HEK293 (cell line): ENCODE measurements around the gene LBHD2.

Source experiments
- CTCF ChIA-PET: fragments of 350-600 bp; formaldehyde crosslinking; extraction: SDS; loops from one replicate; lab custom pipeline; 2021; ENCODE audit warnings: antibody characterized with exemption; lab: Yijun Ruan, JAX
- POLR2A ChIA-PET: fragments of 300-600 bp; formaldehyde crosslinking; extraction: SDS; loops from one replicate; lab custom pipeline; 2020; ENCODE audit warnings: antibody characterized with exemption, inconsistent platforms; lab: Yijun Ruan, JAX
- H3K27ac ChIP-seq: fragments of 200-500 bp; sonication (Bioruptor generic); 2 replicates; pipeline ENCODE4 v1.5.1; 2014; ENCODE audit warnings: low read depth, low read length, control low read depth, inconsistent platforms; ENCODE audit errors: extremely low read depth
- H3K36me3 ChIP-seq, 2 experiments: fragments of 200-500 bp in 1 of 2; sonication (Bioruptor generic) in 1 of 2; 1 replicate in 1 of 2; 2 replicates in 1 of 2; pipeline ENCODE4 v1.5.1; 2014 to 2017; ENCODE audit warnings: inconsistent platforms in 2 of 2, low read length in 2 of 2; ENCODE audit not compliant: control insufficient read depth in 2 of 2, insufficient read depth in 1 of 2
- H3K4me1 ChIP-seq: fragments of 200-500 bp; sonication (Bioruptor generic); 2 replicates; pipeline ENCODE4 v1.5.1; 2014; ENCODE audit warnings: mild to moderate bottlenecking, low read length, inconsistent platforms; ENCODE audit not compliant: control insufficient read depth, insufficient read depth
- H3K4me3 ChIP-seq: 2 replicates; pipeline ENCODE4 v1.5.1; 2011; ENCODE audit warnings: low read depth, mild to moderate bottlenecking, control low read depth, low read length, moderate library complexity
- H3K9me3 ChIP-seq: fragments of 200-500 bp; sonication (Bioruptor generic); 2 replicates; pipeline ENCODE4 v1.5.1; 2014; ENCODE audit warnings: low read depth, low read length, inconsistent platforms; ENCODE audit not compliant: control insufficient read depth, insufficient read depth
- ELK4 ChIP-seq: IDR thresholded peaks from 2 replicates; pipeline ENCODE4 v1.6.1; 2011; ENCODE audit warnings: mild to moderate bottlenecking, low read depth, low read length, borderline replicate concordance
- GLI4 ChIP-seq: fragments of 450-650 bp; formaldehyde crosslinking; IDR thresholded peaks from 2 replicates; pipeline ENCODE4 v1.5.1; 2016; ENCODE audit warnings: missing biosample characterization, missing genetic modification characterization
- KLF1 ChIP-seq: fragments of 450-650 bp; formaldehyde crosslinking; IDR thresholded peaks from 2 replicates; pipeline ENCODE4 v1.5.1; 2016; ENCODE audit warnings: missing biosample characterization, missing genetic modification characterization
- OVOL3 ChIP-seq: fragments of 450-650 bp; formaldehyde crosslinking; IDR thresholded peaks from 2 replicates; pipeline ENCODE4 v1.5.1; 2016; ENCODE audit warnings: missing biosample characterization, missing genetic modification characterization
- RBAK ChIP-seq: fragments of 450-650 bp; formaldehyde crosslinking; IDR thresholded peaks from 2 replicates; pipeline ENCODE4 v1.5.1; 2016; ENCODE audit warnings: missing biosample characterization, missing genetic modification characterization
- SCRT2 ChIP-seq: fragments of 450-650 bp; formaldehyde crosslinking; IDR thresholded peaks from 2 replicates; pipeline ENCODE4 v1.5.1; 2016; ENCODE audit warnings: missing biosample characterization, missing genetic modification characterization
- ZBTB7A ChIP-seq: fragments of 450-650 bp; formaldehyde crosslinking; IDR thresholded peaks from 2 replicates; pipeline ENCODE4 v1.5.1; 2016; ENCODE audit warnings: low read depth, missing biosample characterization, missing genetic modification characterization
- ZFHX2 ChIP-seq: fragments of 450-650 bp; formaldehyde crosslinking; conservative IDR thresholded peaks from 2 replicates; pipeline ENCODE4 v1.5.1; 2016; ENCODE audit warnings: missing biosample characterization, missing genetic modification characterization
- ZNF146 ChIP-seq: fragments of 450-650 bp; formaldehyde crosslinking; IDR thresholded peaks from 2 replicates; pipeline ENCODE4 v1.5.1; 2016; ENCODE audit warnings: missing biosample characterization, missing genetic modification characterization
- ZNF169 ChIP-seq: fragments of 450-650 bp; formaldehyde crosslinking; IDR thresholded peaks from 2 replicates; pipeline ENCODE4 v1.5.1; 2016; ENCODE audit warnings: missing biosample characterization, missing genetic modification characterization
- ZNF174 ChIP-seq: fragments of 450-650 bp; formaldehyde crosslinking; IDR thresholded peaks from 2 replicates; pipeline ENCODE4 v1.5.0; 2017; ENCODE audit warnings: missing biosample characterization, mild to moderate bottlenecking, missing genetic modification characterization
- ZNF2 ChIP-seq: fragments of 450-650 bp; formaldehyde crosslinking; IDR thresholded peaks from 2 replicates; pipeline ENCODE4 v1.5.1; 2016; ENCODE audit warnings: missing biosample characterization, missing genetic modification characterization
- ZNF335 ChIP-seq: fragments of 450-650 bp; formaldehyde crosslinking; conservative IDR thresholded peaks from 2 replicates; pipeline ENCODE4 v1.5.1; 2016; ENCODE audit warnings: missing biosample characterization, missing genetic modification characterization
- ZNF37A ChIP-seq: fragments of 450-650 bp; IDR thresholded peaks from 2 replicates; pipeline ENCODE4 v1.5.1; 2018; ENCODE audit warnings: missing biosample characterization, missing genetic modification characterization
- ZNF391 ChIP-seq: fragments of 450-650 bp; formaldehyde crosslinking; IDR thresholded peaks from 2 replicates; pipeline ENCODE4 v1.5.1; 2016; ENCODE audit warnings: low read depth, missing biosample characterization, missing genetic modification characterization, borderline replicate concordance
- ZNF561 ChIP-seq: fragments of 450-650 bp; IDR thresholded peaks from 2 replicates; pipeline ENCODE4 v1.5.1; 2018; ENCODE audit warnings: missing biosample characterization, missing genetic modification characterization, borderline replicate concordance
- ZNF670 ChIP-seq: fragments of 450-650 bp; formaldehyde crosslinking; IDR thresholded peaks from 2 replicates; pipeline ENCODE4 v1.5.1; 2016; ENCODE audit warnings: missing biosample characterization, missing genetic modification characterization, low read depth
- ZNF768 ChIP-seq: fragments of 450-650 bp; formaldehyde crosslinking; IDR thresholded peaks from 2 replicates; pipeline ENCODE4 v1.5.1; 2018; ENCODE audit warnings: missing biosample characterization, mild to moderate bottlenecking, missing genetic modification characterization
- TF ChIP-seq, protein P1 (sequence below): fragments of 450-650 bp; formaldehyde crosslinking; IDR thresholded peaks from 2 replicates; pipeline ENCODE4 v1.5.1; 2016; ENCODE audit warnings: missing biosample characterization, missing genetic modification characterization
- TF ChIP-seq, protein P2 (sequence below): fragments of 450-650 bp; formaldehyde crosslinking; IDR thresholded peaks from 2 replicates; pipeline ENCODE4 v1.5.1; 2016; ENCODE audit warnings: missing biosample characterization, missing genetic modification characterization
- TF ChIP-seq, protein P3 (sequence below): fragments of 450-650 bp; formaldehyde crosslinking; IDR thresholded peaks from 2 replicates; pipeline ENCODE4 v1.5.1; 2017; ENCODE audit warnings: missing biosample characterization, missing genetic modification characterization
- TF ChIP-seq, protein P4 (sequence below): fragments of 450-650 bp; formaldehyde crosslinking; IDR thresholded peaks from 2 replicates; pipeline ENCODE4 v1.5.1; 2016; ENCODE audit warnings: missing biosample characterization, missing genetic modification characterization

LBHD2 gene

DNA sequence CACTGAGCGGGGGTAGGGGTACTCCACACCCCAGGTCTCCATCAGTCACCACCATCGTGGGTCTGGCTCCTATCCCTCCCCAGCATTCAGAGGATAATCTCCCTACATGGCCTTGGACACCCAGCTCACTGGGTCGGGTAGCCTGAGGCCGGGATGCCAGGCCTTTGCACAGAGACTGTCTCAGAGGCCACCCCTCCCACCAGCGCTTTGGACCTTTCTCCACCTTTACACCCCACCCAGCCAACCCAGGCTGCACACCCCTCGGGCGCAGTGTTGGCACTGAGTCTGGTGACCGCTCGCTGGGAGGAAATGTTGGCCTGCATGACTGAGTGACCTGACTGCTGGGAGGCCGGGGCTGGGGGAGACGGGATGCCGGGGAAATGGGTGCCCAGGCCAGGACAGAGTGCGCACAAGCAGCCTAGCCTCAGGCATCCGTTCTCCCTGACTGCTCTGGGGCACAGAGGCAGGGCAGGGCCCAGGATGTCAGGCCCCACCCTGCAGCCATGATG, 10.6 kb upstream of the LBHD2 start:
- TF ChIP-seq ZBTB7A (tag by site-specific recombination) (no peak), ZNF169 (tag by site-specific recombination) (no peak)
- TF ChIP-seq, protein P1, sequence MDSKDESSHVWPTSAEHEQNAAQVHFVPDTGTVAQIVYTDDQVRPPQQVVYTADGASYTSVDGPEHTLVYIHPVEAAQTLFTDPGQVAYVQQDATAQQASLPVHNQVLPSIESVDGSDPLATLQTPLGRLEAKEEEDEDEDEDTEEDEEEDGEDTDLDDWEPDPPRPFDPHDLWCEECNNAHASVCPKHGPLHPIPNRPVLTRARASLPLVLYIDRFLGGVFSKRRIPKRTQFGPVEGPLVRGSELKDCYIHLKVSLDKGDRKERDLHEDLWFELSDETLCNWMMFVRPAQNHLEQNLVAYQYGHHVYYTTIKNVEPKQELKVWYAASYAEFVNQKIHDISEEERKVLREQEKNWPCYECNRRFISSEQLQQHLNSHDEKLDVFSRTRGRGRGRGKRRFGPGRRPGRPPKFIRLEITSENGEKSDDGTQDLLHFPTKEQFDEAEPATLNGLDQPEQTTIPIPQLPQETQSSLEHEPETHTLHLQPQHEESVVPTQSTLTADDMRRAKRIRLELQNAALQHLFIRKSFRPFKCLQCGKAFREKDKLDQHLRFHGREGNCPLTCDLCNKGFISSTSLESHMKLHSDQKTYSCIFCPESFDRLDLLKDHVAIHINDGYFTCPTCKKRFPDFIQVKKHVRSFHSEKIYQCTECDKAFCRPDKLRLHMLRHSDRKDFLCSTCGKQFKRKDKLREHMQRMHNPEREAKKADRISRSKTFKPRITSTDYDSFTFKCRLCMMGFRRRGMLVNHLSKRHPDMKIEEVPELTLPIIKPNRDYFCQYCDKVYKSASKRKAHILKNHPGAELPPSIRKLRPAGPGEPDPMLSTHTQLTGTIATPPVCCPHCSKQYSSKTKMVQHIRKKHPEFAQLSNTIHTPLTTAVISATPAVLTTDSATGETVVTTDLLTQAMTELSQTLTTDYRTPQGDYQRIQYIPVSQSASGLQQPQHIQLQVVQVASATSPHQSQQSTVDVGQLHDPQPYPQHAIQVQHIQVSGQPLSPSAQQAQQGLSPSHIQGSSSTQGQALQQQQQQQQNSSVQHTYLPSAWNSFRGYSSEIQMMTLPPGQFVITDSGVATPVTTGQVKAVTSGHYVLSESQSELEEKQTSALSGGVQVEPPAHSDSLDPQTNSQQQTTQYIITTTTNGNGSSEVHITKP (tag by site-specific recombination) = peak; percentile 91
- TF ChIP-seq, protein P2, sequence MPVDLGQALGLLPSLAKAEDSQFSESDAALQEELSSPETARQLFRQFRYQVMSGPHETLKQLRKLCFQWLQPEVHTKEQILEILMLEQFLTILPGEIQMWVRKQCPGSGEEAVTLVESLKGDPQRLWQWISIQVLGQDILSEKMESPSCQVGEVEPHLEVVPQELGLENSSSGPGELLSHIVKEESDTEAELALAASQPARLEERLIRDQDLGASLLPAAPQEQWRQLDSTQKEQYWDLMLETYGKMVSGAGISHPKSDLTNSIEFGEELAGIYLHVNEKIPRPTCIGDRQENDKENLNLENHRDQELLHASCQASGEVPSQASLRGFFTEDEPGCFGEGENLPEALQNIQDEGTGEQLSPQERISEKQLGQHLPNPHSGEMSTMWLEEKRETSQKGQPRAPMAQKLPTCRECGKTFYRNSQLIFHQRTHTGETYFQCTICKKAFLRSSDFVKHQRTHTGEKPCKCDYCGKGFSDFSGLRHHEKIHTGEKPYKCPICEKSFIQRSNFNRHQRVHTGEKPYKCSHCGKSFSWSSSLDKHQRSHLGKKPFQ (tag by site-specific recombination) = no peak
- TF ChIP-seq, protein P3, sequence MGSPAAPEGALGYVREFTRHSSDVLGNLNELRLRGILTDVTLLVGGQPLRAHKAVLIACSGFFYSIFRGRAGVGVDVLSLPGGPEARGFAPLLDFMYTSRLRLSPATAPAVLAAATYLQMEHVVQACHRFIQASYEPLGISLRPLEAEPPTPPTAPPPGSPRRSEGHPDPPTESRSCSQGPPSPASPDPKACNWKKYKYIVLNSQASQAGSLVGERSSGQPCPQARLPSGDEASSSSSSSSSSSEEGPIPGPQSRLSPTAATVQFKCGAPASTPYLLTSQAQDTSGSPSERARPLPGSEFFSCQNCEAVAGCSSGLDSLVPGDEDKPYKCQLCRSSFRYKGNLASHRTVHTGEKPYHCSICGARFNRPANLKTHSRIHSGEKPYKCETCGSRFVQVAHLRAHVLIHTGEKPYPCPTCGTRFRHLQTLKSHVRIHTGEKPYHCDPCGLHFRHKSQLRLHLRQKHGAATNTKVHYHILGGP = no peak
- 0 out of 2 replicates have a peak, but pooled peaks cover 3% of the 10 kb centered on the region for H3K4me1 ChIP-seq
- no peak overlapping the region for H3K4me3 ChIP-seq
- H3K9me3 ChIP-seq = no peaks in the 10 kb centered on the region
- no peaks in the 10 kb centered on the region for H3K36me3 ChIP-seq
- POLR2A ChIA-PET = interaction anchor here (1.8 kb wide), 1 partner anchor 261 kb away, joined by 4 read pairs; the partner anchor contains the start of gene EIF5
- CTCF ChIA-PET = interaction anchor here (0.7 to 1.1 kb wide), 2 partner anchors 91 to 221 kb away, joined by 4 to 6 read pairs; no protein-coding TSS in a partner anchor
- no peak overlapping the region for H3K27ac ChIP-seq

- Histone ChIP-seq H3K4me1 (0 out of 2 replicates have a peak, but pooled peaks cover 3% of the 10 kb centered on the region), H3K27ac (no peak overlapping the region), H3K36me3 (no peaks in the 10 kb centered on the region), H3K4me3 (no peak overlapping the region), H3K9me3 (no peaks in the 10 kb centered on the region)
- ChIA-PET CTCF (interaction anchor here (0.8 to 4.4 kb wide), 13 partner anchors 15 to 380 kb away, joined by 3 to 37 read pairs (median 4); partner anchors contain the start of gene CDC42BPB), POLR2A (interaction anchor here (1.8 kb wide), 1 partner anchor 260 kb away, joined by 4 read pairs; the partner anchor contains the start of gene EIF5)
- no peak for TF ChIP-seq ZNF146 (tag by site-specific recombination)
- peak; percentile 34; the same call in 1 of the 2 replicates for TF ChIP-seq ZFHX2
- no peak for TF ChIP-seq GLI4 (tag by site-specific recombination)
- TF ChIP-seq KLF1 (tag by site-specific recombination) = peak; percentile 73
- no peak for TF ChIP-seq ZNF561 (tag by site-specific recombination)
- TF ChIP-seq ZNF391 (tag by site-specific recombination) = no peak
- TF ChIP-seq ELK4 = no peak
- TF ChIP-seq ZNF768 (tag by site-specific recombination) = no peak
- no peak for TF ChIP-seq ZNF2 (tag by site-specific recombination)
- no peak for TF ChIP-seq ZNF335
- TF ChIP-seq ZNF670 = no peak
- TF ChIP-seq SCRT2 = peak; percentile 48
- no peak for TF ChIP-seq ZNF174 (tag by site-specific recombination)
- TF ChIP-seq, protein P4, sequence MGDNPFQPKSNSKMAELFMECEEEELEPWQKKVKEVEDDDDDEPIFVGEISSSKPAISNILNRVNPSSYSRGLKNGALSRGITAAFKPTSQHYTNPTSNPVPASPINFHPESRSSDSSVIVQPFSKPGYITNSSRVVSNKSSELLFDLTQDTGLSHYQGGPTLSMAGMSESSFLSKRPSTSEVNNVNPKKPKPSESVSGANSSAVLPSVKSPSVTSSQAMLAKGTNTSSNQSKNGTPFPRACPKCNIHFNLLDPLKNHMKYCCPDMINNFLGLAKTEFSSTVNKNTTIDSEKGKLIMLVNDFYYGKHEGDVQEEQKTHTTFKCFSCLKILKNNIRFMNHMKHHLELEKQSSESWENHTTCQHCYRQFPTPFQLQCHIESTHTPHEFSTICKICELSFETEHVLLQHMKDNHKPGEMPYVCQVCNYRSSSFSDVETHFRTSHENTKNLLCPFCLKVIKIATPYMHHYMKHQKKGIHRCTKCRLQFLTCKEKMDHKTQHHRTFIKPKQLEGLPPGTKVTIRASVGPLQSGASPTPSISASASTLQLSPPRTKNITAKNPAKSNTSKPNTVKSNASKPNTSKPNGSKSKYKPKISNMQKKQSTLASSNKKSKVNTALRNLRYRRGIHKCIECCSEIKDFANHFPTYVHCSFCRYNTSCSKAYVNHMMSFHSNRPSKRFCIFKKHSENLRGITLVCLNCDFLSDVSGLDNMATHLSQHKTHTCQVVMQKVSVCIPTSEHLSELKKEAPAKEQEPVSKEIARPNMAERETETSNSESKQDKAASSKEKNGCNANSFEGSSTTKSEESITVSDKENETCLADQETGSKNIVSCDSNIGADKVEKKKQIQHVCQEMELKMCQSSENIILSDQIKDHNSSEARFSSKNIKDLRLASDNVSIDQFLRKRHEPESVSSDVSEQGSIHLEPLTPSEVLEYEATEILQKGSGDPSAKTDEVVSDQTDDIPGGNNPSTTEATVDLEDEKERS = no peak
- no peak for TF ChIP-seq RBAK (tag by site-specific recombination)
- no peak for TF ChIP-seq OVOL3
- TF ChIP-seq ZNF37A (tag by site-specific recombination) = no peak
Observed at GRCh38 chr14:103073876-103074728, 9.9 kb upstream of the LBHD2 start.
